ENCODE results near the gene ZNF609. TPM values are rescaled to one million over a fixed set of nuclear protein-coding genes. Genes with fewer than 3 reads are reported as not detected.

Gene ZNF609
- total and polyA plus RNA-seq, 10 of the 15 experiments (the other 5 are each of a cell fraction or from before 2014, with no cell fraction given): 5.1 to 35.3 (median 13.6) TPM

GRCh38 chr15:64522226-64522823 lies 61.9 kb downstream of the ZNF609 start:
- ChIA-PET RAD21 (ENCODE audit: unreplicated experiment) (interaction anchor here (0.8 to 2.1 kb wide), 7 partner anchors 8 to 112 kb away, joined by 3 to 6 read pairs (median 3); no protein-coding TSS in a partner anchor), POLR2A (interaction anchor here (0.9 kb wide), 1 partner anchor 11 kb away, joined by 3 read pairs; no protein-coding TSS in a partner anchor)

More at GRCh38 chr15:64522226-64522823, 61.9 kb downstream of the ZNF609 start:
- Histone ChIP-seq H2AFZ (ENCODE audit: control insufficient read depth, low read depth, low read length) (no peak overlapping the region), H3K4me3 (no peak overlapping the region), H3K9ac (ENCODE audit: control insufficient read depth, insufficient read depth, low read length) (no peak overlapping the region), H3K4me1 (ENCODE audit: control insufficient read depth, insufficient read depth, low read length) (no peaks in the 10 kb centered on the region), H4K20me1 (ENCODE audit: control insufficient read depth, insufficient read depth) (no peaks in the 10 kb centered on the region), H3K9me3 (replicated peaks; ENCODE audit: control insufficient read depth, insufficient read depth, low read length) (no peaks in the 10 kb centered on the region), H3K4me2 (ENCODE audit: control insufficient read depth, insufficient read depth) (no peak overlapping the region), H3K79me2 (ENCODE audit: control insufficient read depth, insufficient read depth, low read length) (peaks cover 57% of the 10 kb centered on the region), H3K36me3 (ENCODE audit: control insufficient read depth in 2 of 2, insufficient read depth in 2 of 2, low read length in 1 of 2) (0 out of 4 replicates have a peak, but pooled peaks cover 0 to 1% of the 10 kb centered on the region in 2 experiments), H3K27ac (ENCODE audit: control insufficient read depth, insufficient read depth) (no peak overlapping the region), H3K27me3 (replicated peaks in 1 of 2; ENCODE audit: control insufficient read depth in 2 of 2, insufficient read depth in 2 of 2, low read length in 1 of 2) (no peaks in the 10 kb centered on the region)
- in situ Hi-C loops (cut with MboI): no loop called here
- CTCF ChIA-PET: interaction anchor here (0.8 to 1.9 kb wide), 2 partner anchors 9 to 15 kb away, joined by 4 to 8 read pairs; no protein-coding TSS in a partner anchor
- intact Hi-C loops (cut with micrococcal nuclease; ENCODE audit: unreplicated experiment): no loop called here
- DNase-seq (ENCODE audit: low read depth, low spot score) (no peak), ATAC-seq (peak; percentile 20; the same call in 1 of the 3 replicates), FAIRE-seq (peak; percentile 7)
- SMC1A ChIA-PET (ENCODE audit: uncharacterized antibody, unreplicated experiment): interaction anchor here (0.7 to 2.8 kb wide), 6 partner anchors 9 to 44 kb away, joined by 3 to 13 read pairs (median 6); no protein-coding TSS in a partner anchor
- 93% methylated on average over 1 of the region's 1 CpG for WGBS (ENCODE audit: insufficient coverage, insufficient replicate concordance, low lambda C conversion rate, missing lambda C conversion rate)
- no TSS peak for BruUV-seq (replicated peaks)
- TF ChIP-seq EZH2 (IDR thresholded peaks at IDR 0.05; ENCODE audit: borderline replicate concordance, control insufficient read depth, low read depth, low read length) (no peak), ATF3 (IDR thresholded peaks at IDR 0.05; ENCODE audit: borderline replicate concordance, extremely low read depth, low read depth, low read length) (no peak), CBX3 (IDR thresholded peaks at IDR 0.05; ENCODE audit: borderline replicate concordance, low read depth) (no peak), DPF2 (IDR thresholded peaks at IDR 0.05) (no peak), HDAC6 (IDR thresholded peaks at IDR 0.05; ENCODE audit: unreplicated experiment) (no peak), MTA2 (IDR thresholded peaks at IDR 0.05; ENCODE audit: low read depth) (no peak), JUNB (IDR thresholded peaks at IDR 0.05) (no peak), PAX8 (IDR thresholded peaks at IDR 0.05) (no peak), HDGF (IDR thresholded peaks at IDR 0.05) (no peak), POLR2A (IDR thresholded peaks at IDR 0.05; ENCODE audit: low read depth, low read length) (no peak), SP1 (IDR thresholded peaks at IDR 0.05; ENCODE audit: low read depth, low read length) (no peak), EED (IDR thresholded peaks at IDR 0.05; ENCODE audit: low read depth) (no peak), POU2F2 (IDR thresholded peaks at IDR 0.05; ENCODE audit: borderline replicate concordance, low read depth, low read length) (no peak), NR2C2 (IDR thresholded peaks at IDR 0.05; ENCODE audit: borderline replicate concordance, control insufficient read depth, insufficient read length, low read depth) (no peak), E4F1 (IDR thresholded peaks at IDR 0.05; ENCODE audit: borderline replicate concordance, partially characterized antibody) (no peak)
